ENCODE data around the gene CD36.

DNA sequence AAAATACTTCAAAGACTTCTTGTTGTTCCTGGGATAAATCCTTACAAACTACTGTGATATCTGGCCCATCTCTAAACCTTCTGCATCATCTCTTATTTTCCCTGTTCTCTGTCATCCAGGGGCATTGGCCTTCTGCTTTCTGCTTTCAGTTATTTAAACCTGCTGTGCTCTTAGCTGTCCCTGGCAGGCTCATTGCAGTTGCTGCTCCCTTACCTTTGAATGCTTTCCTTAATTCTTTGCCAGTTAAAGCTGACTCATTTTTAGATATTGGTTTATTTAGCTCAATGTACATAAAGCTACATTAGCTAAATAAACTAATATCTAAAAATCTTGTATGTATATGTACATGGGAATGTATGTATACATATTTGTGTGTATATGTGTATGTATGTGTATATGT is 40.6 kb upstream of the CD36 start:
- TF ChIP-seq POLR2A (IDR thresholded peaks at IDR 0.05) = no peak
- TF ChIP-seq CTCF (IDR thresholded peaks at IDR 0.05) = no peak

All from body of pancreas (tissue), 4 donors.